ENCODE data around the gene SIGLEC11. TPM values are rescaled to one million over a fixed set of nuclear protein-coding genes. Genes with fewer than 3 reads are reported as not detected.
"Not testable (repeated sequence)": the region's sequence is repeated elsewhere in the genome, so short reads cannot be mapped to it uniquely, and the experiment has no call there.

Gene SIGLEC11
- total RNA-seq: 1 to 10 TPM in 3 of 4 donors, under 1 TPM in 1; 0.85 to 3.6 (median 1.3) TPM

- peaks cover 39% of the 10 kb centered on the region for H3K27me3 ChIP-seq
- not testable (repeated sequence) for H3K4me1 ChIP-seq, H3K27ac ChIP-seq, H3K9me3 ChIP-seq, H3K36me3 ChIP-seq, H3K4me3 ChIP-seq
- ATAC-seq: peak; percentile 36
- no CpG with 5 or more reads among the region's 10 CpGs for WGBS, 2 donors (ENCODE audit: low coverage in 1 of 2)
Measured at GRCh38 chr19:49960980-49961379, at the start of gene SIGLEC11. SIGLEC11 (minus strand) TSS chr19:49961172; CDS start chr19:49961081, 91 bp downstream.

- TF ChIP-seq EP300 (IDR thresholded peaks at IDR 0.05) (no peak), POLR2AphosphoS5 (IDR thresholded peaks at IDR 0.05) (no peak), POLR2A (IDR thresholded peaks at IDR 0.05) (no peak), CTCF (IDR thresholded peaks at IDR 0.05) (no peak)
- WGBS, 2 donors (ENCODE audit: low coverage in 1 of 2): 36 to 56% methylated on average over 5 to 7 of the region's 10 CpGs
- Histone ChIP-seq H3K27ac (no peak overlapping the region), H3K4me3 (no peak overlapping the region), H3K9me3 (no peaks in the 10 kb centered on the region), H3K36me3 (peaks cover 0 to 96% of the 10 kb centered on the region in 2 donors), H3K27me3 (no peaks in the 10 kb centered on the region), H3K4me1 (peaks cover 3 to 18% (median 6%) of the 10 kb centered on the region in 3 donors)
- ATAC-seq: no peak
Measured at GRCh38 chr19:50008532-50008931, 47.6 kb upstream of the SIGLEC11 start.

GRCh38 chr19:50007947-50008346, 47.0 kb upstream of the SIGLEC11 start:
- TF ChIP-seq POLR2A (IDR thresholded peaks at IDR 0.05): no peak
- no peak for TF ChIP-seq CTCF (IDR thresholded peaks at IDR 0.05)
- TF ChIP-seq EP300 (IDR thresholded peaks at IDR 0.05): no peak
- no peak for TF ChIP-seq POLR2AphosphoS5 (IDR thresholded peaks at IDR 0.05)
- no peak for ATAC-seq
- H3K4me3 ChIP-seq: no peak overlapping the region
- no peak overlapping the region for H3K27ac ChIP-seq
- H3K4me1 ChIP-seq: peaks cover 3 to 24% (median 6%) of the 10 kb centered on the region in 3 donors
- WGBS, 2 donors (ENCODE audit: low coverage in 1 of 2): 93% methylated on average over 2 of the region's 2 CpGs; no CpG with 5 or more reads in 1 of the 2 donors
- H3K9me3 ChIP-seq: no peaks in the 10 kb centered on the region
- no peaks in the 10 kb centered on the region for H3K27me3 ChIP-seq
- H3K36me3 ChIP-seq: peaks cover 0 to 96% of the 10 kb centered on the region in 2 donors

- H3K4me1 ChIP-seq: peaks cover 3 to 31% (median 6%) of the 10 kb centered on the region in 3 donors
- 90 to 95% methylated on average over 2 to 9 of the region's 10 CpGs for WGBS, 2 donors (ENCODE audit: low coverage in 1 of 2)
- no peaks in the 10 kb centered on the region for H3K9me3 ChIP-seq
- peaks cover 0 to 96% of the 10 kb centered on the region in 2 donors for H3K36me3 ChIP-seq
- no peak overlapping the region for H3K4me3 ChIP-seq
- no peak overlapping the region for H3K27ac ChIP-seq
- no peak for ATAC-seq
- TF ChIP-seq POLR2A (IDR thresholded peaks at IDR 0.05) (no peak), POLR2AphosphoS5 (IDR thresholded peaks at IDR 0.05) (no peak), CTCF (IDR thresholded peaks at IDR 0.05) (no peak), EP300 (IDR thresholded peaks at IDR 0.05) (no peak)
- H3K27me3 ChIP-seq: no peaks in the 10 kb centered on the region
Measured at GRCh38 chr19:50007170-50007569, 46.2 kb upstream of the SIGLEC11 start.

GRCh38 chr19:50005428-50005827, 44.5 kb upstream of the SIGLEC11 start:
- Histone ChIP-seq H3K27ac (peak overlapping the region in 3 of 4 donors; percentile 80 to 86 (median 84)), H3K36me3 (peaks cover 0 to 96% of the 10 kb centered on the region in 2 donors)

More at GRCh38 chr19:50005428-50005827, 44.5 kb upstream of the SIGLEC11 start:
- no peaks in the 10 kb centered on the region for H3K27me3 ChIP-seq
- peaks cover 3 to 34% (median 6%) of the 10 kb centered on the region in 3 donors for H3K4me1 ChIP-seq
- H3K9me3 ChIP-seq: no peaks in the 10 kb centered on the region
- 78 to 92% methylated on average over 4 to 8 of the region's 12 CpGs for WGBS, 2 donors (ENCODE audit: low coverage in 1 of 2)
- no peak for TF ChIP-seq EP300 (IDR thresholded peaks at IDR 0.05)
- no peak for TF ChIP-seq POLR2AphosphoS5 (IDR thresholded peaks at IDR 0.05)
- no peak for TF ChIP-seq POLR2A (IDR thresholded peaks at IDR 0.05)
- TF ChIP-seq CTCF (IDR thresholded peaks at IDR 0.05): no peak
- ATAC-seq: no peak
- no peak overlapping the region for H3K4me3 ChIP-seq
